ENCODE measurements around the gene RPRM. TPM values are rescaled to one million over a fixed set of nuclear protein-coding genes. Genes with fewer than 3 reads are reported as not detected.

RPRM gene
- total RNA-seq, 1 donor: 0.36 TPM

DNA sequence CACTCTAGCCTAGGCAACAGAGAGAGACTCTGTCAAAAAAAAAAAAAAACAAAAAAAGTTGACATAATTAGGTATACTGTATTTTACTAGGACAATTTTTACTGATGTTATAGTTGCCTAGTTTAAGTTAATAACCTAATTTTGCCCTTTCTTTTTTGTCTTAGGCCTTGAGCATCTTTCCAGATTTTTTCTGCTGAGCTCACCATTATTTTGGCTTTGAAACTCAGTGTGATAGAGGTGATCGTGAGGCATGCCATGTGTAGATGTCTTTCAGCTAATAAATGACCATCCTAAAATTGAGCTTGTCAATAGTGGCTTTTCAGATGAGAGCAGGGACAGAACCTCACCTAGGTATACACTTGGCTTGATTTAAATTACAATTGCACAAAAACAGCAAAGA is 47.4 kb downstream of the RPRM start:
- Histone ChIP-seq H2AFZ (ENCODE audit: low read length) (no peak overlapping the region), H4K20me1 (ENCODE audit: insufficient read depth, low read length) (no peaks in the 10 kb centered on the region), H3K4me1 (ENCODE audit: insufficient read depth, low read length) (no peaks in the 10 kb centered on the region), H3K36me3 (ENCODE audit: insufficient read depth, low read length) (no peaks in the 10 kb centered on the region), H3K79me2 (ENCODE audit: insufficient read depth, low read length) (no peaks in the 10 kb centered on the region), H3K27me3 (ENCODE audit: insufficient read depth, low read length) (no peaks in the 10 kb centered on the region), H3K4me3 (ENCODE audit: insufficient read depth, low read length) (no peak overlapping the region), H3K9me3 (ENCODE audit: low read depth, low read length) (no peaks in the 10 kb centered on the region), H3K27ac (ENCODE audit: low read depth, low read length) (no peak overlapping the region), H3K4me2 (ENCODE audit: insufficient read depth, low read length) (no peak overlapping the region)
- no peak for DNase-seq (ENCODE audit: insufficient read length, low spot score, missing footprints)
- TF ChIP-seq, protein P1, sequence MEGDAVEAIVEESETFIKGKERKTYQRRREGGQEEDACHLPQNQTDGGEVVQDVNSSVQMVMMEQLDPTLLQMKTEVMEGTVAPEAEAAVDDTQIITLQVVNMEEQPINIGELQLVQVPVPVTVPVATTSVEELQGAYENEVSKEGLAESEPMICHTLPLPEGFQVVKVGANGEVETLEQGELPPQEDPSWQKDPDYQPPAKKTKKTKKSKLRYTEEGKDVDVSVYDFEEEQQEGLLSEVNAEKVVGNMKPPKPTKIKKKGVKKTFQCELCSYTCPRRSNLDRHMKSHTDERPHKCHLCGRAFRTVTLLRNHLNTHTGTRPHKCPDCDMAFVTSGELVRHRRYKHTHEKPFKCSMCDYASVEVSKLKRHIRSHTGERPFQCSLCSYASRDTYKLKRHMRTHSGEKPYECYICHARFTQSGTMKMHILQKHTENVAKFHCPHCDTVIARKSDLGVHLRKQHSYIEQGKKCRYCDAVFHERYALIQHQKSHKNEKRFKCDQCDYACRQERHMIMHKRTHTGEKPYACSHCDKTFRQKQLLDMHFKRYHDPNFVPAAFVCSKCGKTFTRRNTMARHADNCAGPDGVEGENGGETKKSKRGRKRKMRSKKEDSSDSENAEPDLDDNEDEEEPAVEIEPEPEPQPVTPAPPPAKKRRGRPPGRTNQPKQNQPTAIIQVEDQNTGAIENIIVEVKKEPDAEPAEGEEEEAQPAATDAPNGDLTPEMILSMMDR (IDR thresholded peaks at IDR 0.05; ENCODE audit: extremely low read depth, low read depth, low read length): no peak

Small RNA genes within 50 kb of the gene (small RNA-seq; reads per million reads assigned to genes)
- gene RF00275: not detected
